HG03432 (cell line): ENCODE results near the gene GPR143.

Experiments
- ATAC-seq: cut with Tn5 transposase; IDR thresholded peaks from one replicate; pipeline ENCODE4 v1.9.1; 2021; ENCODE audit warnings: mild to moderate bottlenecking, moderate library complexity; ENCODE audit not compliant: unreplicated experiment

GPR143 gene

GRCh38 chrX:9710332-9710731, 55.3 kb downstream of the GPR143 start:
- ATAC-seq = no peak

GRCh38 chrX:9708923-9709553, 56.6 kb downstream of the GPR143 start:
- peak; percentile 95 for ATAC-seq

- ATAC-seq = no peak
Measured at GRCh38 chrX:9708086-9708485, 57.6 kb downstream of the GPR143 start.

GRCh38 chrX:9707306-9708033, 58.2 kb downstream of the GPR143 start:
- no peak for ATAC-seq

GRCh38 chrX:9706421-9706820, 59.2 kb downstream of the GPR143 start:
- no peak for ATAC-seq

- ATAC-seq = no peak
Measured at GRCh38 chrX:9704876-9705465, 60.7 kb downstream of the GPR143 start.

GRCh38 chrX:9703406-9703805, 62.2 kb downstream of the GPR143 start:
- ATAC-seq = no peak

GRCh38 chrX:9701790-9702189, 63.9 kb downstream of the GPR143 start:
- ATAC-seq = no peak

GRCh38 chrX:9700555-9700954, 65.1 kb downstream of the GPR143 start:
- ATAC-seq = no peak

- ATAC-seq = no peak
Measured at GRCh38 chrX:9698576-9698975, 67.1 kb downstream of the GPR143 start.

- ATAC-seq = no peak
Measured at GRCh38 chrX:9693307-9694001, 72.2 kb downstream of the GPR143 start.

GRCh38 chrX:9690046-9690445, 75.6 kb downstream of the GPR143 start:
- ATAC-seq = no peak

GRCh38 chrX:9688833-9689232, 76.8 kb downstream of the GPR143 start:
- ATAC-seq = no peak

- ATAC-seq = no peak
Measured at GRCh38 chrX:9687899-9688298, 77.7 kb downstream of the GPR143 start.

GRCh38 chrX:9683350-9683749, 82.3 kb downstream of the GPR143 start:
- no peak for ATAC-seq

GRCh38 chrX:9682861-9683260, 82.8 kb downstream of the GPR143 start:
- ATAC-seq = no peak

GRCh38 chrX:9682456-9682855, 83.2 kb downstream of the GPR143 start:
- ATAC-seq = no peak

GRCh38 chrX:9681422-9681821, 84.2 kb downstream of the GPR143 start:
- no peak for ATAC-seq

- ATAC-seq = no peak
Measured at GRCh38 chrX:9681011-9681410, 84.6 kb downstream of the GPR143 start.

- no peak for ATAC-seq
Measured at GRCh38 chrX:9678215-9678965, 87.3 kb downstream of the GPR143 start.
